K562 (cell line): Measurements from ENCODE around the gene ABHD3. TPM values are rescaled to one million over a fixed set of nuclear protein-coding genes. Genes with fewer than 3 reads are reported as not detected.
A peak's percentile ranks its signal among the peaks of the same experiment; 100 is the strongest.

Experiments
- ADNP ChIP-seq: fragments of 200-800 bp; sonication (Bioruptor generic); IDR thresholded peaks from 2 replicates; pipeline ENCODE4 v1.6.1; 2016; ENCODE audit warnings: missing genetic modification characterization, missing compliant biosample characterization
- ARID1B ChIP-seq: fragments of 450-650 bp; IDR thresholded peaks from 2 replicates; pipeline ENCODE4 v1.6.1; 2016; ENCODE audit warnings: antibody characterized with exemption, mild to moderate bottlenecking, inconsistent platforms
- BDP1 ChIP-seq: IDR thresholded peaks from 3 replicates; pipeline ENCODE4 v1.6.1; 2011; ENCODE audit not compliant: insufficient read length, insufficient read depth
- CREM ChIP-seq: IDR thresholded peaks from 2 replicates; pipeline ENCODE4 v1.6.1; 2014; ENCODE audit warnings: antibody characterized with exemption, low read depth
- CTBP1 ChIP-seq: fragments of 450-650 bp; IDR thresholded peaks from 2 replicates; pipeline ENCODE4 v1.6.1; 2016; ENCODE audit warnings: borderline replicate concordance
- DNMT1 ChIP-seq: fragments of 450-650 bp; IDR thresholded peaks from 2 replicates; pipeline ENCODE4 v1.6.1; 2016; ENCODE audit warnings: antibody characterized with exemption, mild to moderate bottlenecking
- HDAC1 ChIP-seq, 2 experiments: fragments of 450-650 bp; IDR thresholded peaks; 2 replicates each; pipeline ENCODE4 v1.6.1; 2016 to 2017; ENCODE audit warnings: inconsistent platforms in 1 of 2, mild to moderate bottlenecking in 1 of 2, moderate library complexity in 1 of 2
- HNRNPL ChIP-seq: fragments of 200-400 bp; formaldehyde crosslinking; IDR thresholded peaks from 2 replicates; pipeline ENCODE4 v1.6.1; 2017; ENCODE audit warnings: low read depth, mild to moderate bottlenecking, low read length
- HSF4 ChIP-seq: fragments of 250-450 bp; sonication (Bioruptor Pico); IDR thresholded peaks from 2 replicates; pipeline ENCODE4 v2.1.2; 2022; ENCODE audit warnings: mild to moderate bottlenecking, moderate library complexity, borderline replicate concordance
- KDM2B ChIP-seq: fragments of 250-450 bp; sonication (Bioruptor Pico); IDR thresholded peaks from 2 replicates; pipeline ENCODE4 v1.8.0; 2021; ENCODE audit warnings: mild to moderate bottlenecking, moderate library complexity
- MBD1 ChIP-seq: fragments of 250-450 bp; sonication (Bioruptor Pico); IDR thresholded peaks from 2 replicates; pipeline ENCODE4 v1.8.0; 2022; ENCODE audit warnings: inconsistent platforms
- MYC ChIP-seq, 2 experiments: fragments of 250-450 bp in 1 of 2; sonication (Bioruptor Pico) in 1 of 2; IDR thresholded peaks; 2 replicates each; pipeline versions ENCODE4 v1.5.1 to v1.6.1; 2012 to 2021; ENCODE audit warnings: low read depth in 2 of 2, borderline replicate concordance in 1 of 2, improper control_type of control experiment in 1 of 2, low read length in 1 of 2, mild to moderate bottlenecking in 1 of 2, moderate library complexity in 1 of 2
- RB1 ChIP-seq: fragments of 450-650 bp; IDR thresholded peaks from 2 replicates; pipeline ENCODE4 v1.6.1; 2017; ENCODE audit warnings: low read depth, mild to moderate bottlenecking
- RBBP5 ChIP-seq: fragments of 200-600 bp; sonication (generic); IDR thresholded peaks from 2 replicates; pipeline ENCODE4 v1.6.1; 2012; ENCODE audit warnings: borderline replicate concordance, mild to moderate bottlenecking, low read length, control low read depth, inconsistent platforms; ENCODE audit not compliant: insufficient read depth, poor library complexity, severe bottlenecking
- RBM14 ChIP-seq: fragments of 200-400 bp; formaldehyde crosslinking; IDR thresholded peaks from 2 replicates; pipeline ENCODE4 v1.6.1; 2018; ENCODE audit warnings: low read depth, mild to moderate bottlenecking, low read length, moderate library complexity, borderline replicate concordance; ENCODE audit not compliant: insufficient read depth
- RHOXF2B ChIP-seq: fragments of 250-450 bp; sonication (Bioruptor Pico); conservative IDR thresholded peaks from 2 replicates; pipeline ENCODE4 v1.5.1; 2021
- SIN3B ChIP-seq: fragments of 450-650 bp; IDR thresholded peaks from 2 replicates; pipeline ENCODE4 v1.6.1; 2017; ENCODE audit warnings: low read depth, mild to moderate bottlenecking, moderate library complexity
- SMAD4 ChIP-seq: fragments of 250-450 bp; sonication (Bioruptor Pico); conservative IDR thresholded peaks from 2 replicates; pipeline ENCODE4 v1.8.0; 2021; ENCODE audit warnings: inconsistent platforms, mild to moderate bottlenecking, moderate library complexity
- STAG1 ChIP-seq: sonication (generic); formaldehyde crosslinking; IDR thresholded peaks from 2 replicates; pipeline ENCODE4 v1.5.0; 2020; ENCODE audit warnings: missing genetic modification reagents, borderline replicate concordance
- SUPT5H ChIP-seq: fragments of 450-650 bp; IDR thresholded peaks from 2 replicates; pipeline ENCODE4 v1.6.1; 2016
- XRCC3 ChIP-seq: fragments of 450-650 bp; IDR thresholded peaks from 2 replicates; pipeline ENCODE4 v1.6.1; 2017; ENCODE audit warnings: mild to moderate bottlenecking, moderate library complexity
- ZBED1 ChIP-seq: IDR thresholded peaks from 2 replicates; pipeline ENCODE4 v1.6.1; 2014
- ZNF217 ChIP-seq: sonication (generic); formaldehyde crosslinking; IDR thresholded peaks from 2 replicates; pipeline ENCODE4 v1.8.0; 2022; ENCODE audit warnings: mild to moderate bottlenecking, missing genetic modification reagents
- ZNF445 ChIP-seq: fragments of 250-450 bp; sonication (Bioruptor Pico); IDR thresholded peaks from 2 replicates; pipeline ENCODE4 v1.4.0; 2020; ENCODE audit warnings: low read depth, mild to moderate bottlenecking, moderate library complexity
- ZNF449 ChIP-seq: fragments of 250-450 bp; sonication (Bioruptor Pico); IDR thresholded peaks from 2 replicates; pipeline ENCODE4 v1.8.0; 2022; ENCODE audit warnings: moderate library complexity, mild to moderate bottlenecking, inconsistent platforms
- polyA plus RNA-seq, 8 experiments: library from polyadenylated mRNA; depleted of rRNA in 4 of 8; stranded (reverse) in 5 of 8; unstranded in 3 of 8; fragments of >200 nt; fragmentation: Nextera tagmentation in 2 of 8; fragmentation: Illumina TruSeq in 1 of 8; extraction: Ambion mirVana in 2 of 8; extraction: Trizol in 1 of 8; gene quantifications; 2 replicates each; pipeline versions ENCODE4 v1.2.1 to v1.2.3, GENCODE V29; 2011 to 2014; ENCODE audit warnings: inconsistent platforms in 1 of 8, missing spikeins in 1 of 8
- total RNA-seq, 7 experiments: library from RNA; depleted of rRNA in 6 of 7; stranded (reverse); fragments of >200 nt in 6 of 7; fragmentation: Illumina TruSeq in 2 of 7; extraction: Trizol in 2 of 7; gene quantifications; 2 replicates each; pipeline versions ENCODE4 v1.2.1 to v1.2.3, GENCODE V29; 2011 to 2021; ENCODE audit warnings: low replicate concordance in 1 of 7

ABHD3 gene
- total and polyA plus RNA-seq, 9 of the 15 experiments (the other 6 are each of a cell fraction or from before 2014, with no cell fraction given), result 6.3 to 38.8 (median 19.4) TPM

- TF ChIP-seq SMAD4 (CRISPR knock-in tag), result peak; percentile 65
- TF ChIP-seq MYC (IDR thresholded peaks at IDR 0.05; ENCODE audit: low read depth, low read length), result peak; percentile 38; the same call in 1 of the 2 replicates
- TF ChIP-seq MYC (CRISPR knock-in tag; IDR thresholded peaks at IDR 0.05; ENCODE audit: borderline replicate concordance, low read depth), result 0 out of 2 replicates have a peak, but pooled peaks have one; percentile 19
- no peak for TF ChIP-seq ZBED1
- no peak for TF ChIP-seq XRCC3
- TF ChIP-seq ARID1B, result no peak
- no peak for TF ChIP-seq RHOXF2B (CRISPR knock-in tag)
- no peak for TF ChIP-seq HSF4 (CRISPR knock-in tag)
- no peak for TF ChIP-seq DNMT1
- no peak for TF ChIP-seq BDP1
- no peak for TF ChIP-seq ZNF449 (CRISPR knock-in tag)
- peak; percentile 37; the same call in 1 of the 2 replicates for TF ChIP-seq HNRNPL
- TF ChIP-seq ZNF217 (CRISPR knock-in tag), result no peak
- TF ChIP-seq RBM14, result no peak
- TF ChIP-seq RBBP5, result peak; percentile 62
- 0 out of 4 replicates have a peak, but pooled peaks of 1 of the 2 experiments have one; percentile 22 for TF ChIP-seq HDAC1 (IDR thresholded peaks at IDR 0.05)
- TF ChIP-seq SUPT5H, result peak; percentile 61; the same call in 1 of the 2 replicates
- no peak for TF ChIP-seq STAG1
- no peak; the same call in 1 of the 2 replicates for TF ChIP-seq MBD1
- no peak for TF ChIP-seq SIN3B
- TF ChIP-seq CTBP1, result peak; percentile 90
- no peak for TF ChIP-seq KDM2B
- TF ChIP-seq ZNF445, result no peak
- peak; percentile 63 for TF ChIP-seq CREM
- TF ChIP-seq ADNP (tag), result no peak
- peak; percentile 26 for TF ChIP-seq RB1
Measured at GRCh38 chr18:21704603-21705364, at the start of gene ABHD3 (continued).
